ENCODE measurements around the gene MED12. TPM values are rescaled to one million over a fixed set of nuclear protein-coding genes. Genes with fewer than 3 reads are reported as not detected.

MED12 gene
- total RNA-seq, 2 experiments from 2014 or later = 23.1 to 31.1 TPM

- POLR2A ChIA-PET = interaction anchor here (0.5 to 1.1 kb wide), 2 partner anchors 33 to 1488 kb away, joined by 3 to 5 read pairs; no protein-coding TSS in a partner anchor
- BruUV-seq (replicated peaks) = no TSS peak
- Histone ChIP-seq H3K4me3 (ENCODE audit: low read depth, low read length, poor library complexity, severe bottlenecking) (no peak overlapping the region), H4K20me1 (ENCODE audit: insufficient read depth, low read length) (no peaks in the 10 kb centered on the region), H3K27ac (ENCODE audit: low read depth, low read length, poor library complexity, severe bottlenecking) (no peak overlapping the region), H3K4me1 (ENCODE audit: insufficient read depth, low read length, poor library complexity, severe bottlenecking) (peaks cover 46% of the 10 kb centered on the region), H2AFZ (ENCODE audit: low read length) (no peak overlapping the region), H3K9me3 (ENCODE audit: low read length) (no peaks in the 10 kb centered on the region), H3K9me2 (ENCODE audit: insufficient read depth, low read length) (no peaks in the 10 kb centered on the region), H3K79me2 (ENCODE audit: insufficient read depth, low read depth, low read length) (peaks cover 7% of the 10 kb centered on the region; the same call in 1 of the 2 replicates), H3K36me3 (ENCODE audit: insufficient read depth, low read length) (peaks cover 32% of the 10 kb centered on the region), H3K4me2 (ENCODE audit: low read length) (no peak overlapping the region)
- intact Hi-C loops (cut with micrococcal nuclease; ENCODE audit: unreplicated experiment) = no loop called here
- DNase-seq (ENCODE audit: low spot score) = no peak
- TF ChIP-seq EZH2phosphoT487 (IDR thresholded peaks at IDR 0.05; ENCODE audit: borderline replicate concordance, low read depth, low read length) = no peak
- TF ChIP-seq, protein P1, sequence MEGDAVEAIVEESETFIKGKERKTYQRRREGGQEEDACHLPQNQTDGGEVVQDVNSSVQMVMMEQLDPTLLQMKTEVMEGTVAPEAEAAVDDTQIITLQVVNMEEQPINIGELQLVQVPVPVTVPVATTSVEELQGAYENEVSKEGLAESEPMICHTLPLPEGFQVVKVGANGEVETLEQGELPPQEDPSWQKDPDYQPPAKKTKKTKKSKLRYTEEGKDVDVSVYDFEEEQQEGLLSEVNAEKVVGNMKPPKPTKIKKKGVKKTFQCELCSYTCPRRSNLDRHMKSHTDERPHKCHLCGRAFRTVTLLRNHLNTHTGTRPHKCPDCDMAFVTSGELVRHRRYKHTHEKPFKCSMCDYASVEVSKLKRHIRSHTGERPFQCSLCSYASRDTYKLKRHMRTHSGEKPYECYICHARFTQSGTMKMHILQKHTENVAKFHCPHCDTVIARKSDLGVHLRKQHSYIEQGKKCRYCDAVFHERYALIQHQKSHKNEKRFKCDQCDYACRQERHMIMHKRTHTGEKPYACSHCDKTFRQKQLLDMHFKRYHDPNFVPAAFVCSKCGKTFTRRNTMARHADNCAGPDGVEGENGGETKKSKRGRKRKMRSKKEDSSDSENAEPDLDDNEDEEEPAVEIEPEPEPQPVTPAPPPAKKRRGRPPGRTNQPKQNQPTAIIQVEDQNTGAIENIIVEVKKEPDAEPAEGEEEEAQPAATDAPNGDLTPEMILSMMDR (conservative IDR thresholded peaks at IDR 0.05; ENCODE audit: low read length) = no peak
- CTCF ChIA-PET (ENCODE audit: unreplicated experiment) = no interaction called here
Observed at GRCh38 chrX:71105628-71106027, 12.8 kb upstream of the MED12 start.

DNA sequence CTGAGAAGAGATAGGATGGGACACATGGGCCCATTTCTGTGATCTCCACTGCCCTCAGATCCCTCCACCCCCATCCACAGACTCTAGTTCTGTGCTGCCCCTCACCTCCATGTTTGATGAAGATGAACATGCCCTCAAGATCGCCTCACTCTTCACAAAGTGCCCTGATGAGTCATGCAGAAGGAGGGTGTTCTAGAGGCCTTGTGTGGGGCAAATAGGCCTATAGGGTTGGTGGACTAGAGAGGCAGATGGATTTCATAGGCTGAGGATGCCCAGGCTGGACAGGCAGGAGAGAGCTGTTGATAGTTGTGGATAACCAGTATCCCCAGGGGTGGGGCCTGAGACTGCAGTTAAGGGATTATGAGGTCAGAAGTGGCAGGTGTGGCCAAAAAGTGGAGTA, 12.0 kb upstream of the MED12 start, which contains the start of gene CXorf65:
Gene CXorf65 (minus strand): TSS at position 314 of the 400 bp plus-strand sequence. CDS start 184 bp downstream, at position 130.
- no peak for DNase-seq (ENCODE audit: low spot score)
- H3K9me3 ChIP-seq (ENCODE audit: low read length) = no peaks in the 10 kb centered on the region
- H3K4me1 ChIP-seq (ENCODE audit: insufficient read depth, low read length, poor library complexity, severe bottlenecking) = peaks cover 49% of the 10 kb centered on the region
- ChIA-PET POLR2A (no interaction called here), CTCF (ENCODE audit: unreplicated experiment) (no interaction called here)
- H3K4me3 ChIP-seq (ENCODE audit: low read depth, low read length, poor library complexity, severe bottlenecking) = no peak within 1 kb of the TSS
- TF ChIP-seq, protein P1 (conservative IDR thresholded peaks at IDR 0.05; ENCODE audit: low read length) = no peak
- no peak for TF ChIP-seq EZH2phosphoT487 (IDR thresholded peaks at IDR 0.05; ENCODE audit: borderline replicate concordance, low read depth, low read length)
- no peak within 1 kb of the TSS for H2AFZ ChIP-seq (ENCODE audit: low read length)
- no peak within 1 kb of the TSS for H3K4me2 ChIP-seq (ENCODE audit: low read length)
- no peaks in the 10 kb centered on the region for H4K20me1 ChIP-seq (ENCODE audit: insufficient read depth, low read length)
- H3K27ac ChIP-seq (ENCODE audit: low read depth, low read length, poor library complexity, severe bottlenecking) = no peak within 1 kb of the TSS
- peaks cover 10% of the 10 kb centered on the region; the same call in 1 of the 2 replicates for H3K79me2 ChIP-seq (ENCODE audit: insufficient read depth, low read depth, low read length)
- intact Hi-C loops (cut with micrococcal nuclease; ENCODE audit: unreplicated experiment) = no loop called here
- BruUV-seq (replicated peaks) = no TSS peak
- no peaks in the 10 kb centered on the region for H3K9me2 ChIP-seq (ENCODE audit: insufficient read depth, low read length)
- peaks cover 32% of the 10 kb centered on the region for H3K36me3 ChIP-seq (ENCODE audit: insufficient read depth, low read length)

GRCh38 chrX:71107245-71107644, 11.2 kb upstream of the MED12 start:
- Histone ChIP-seq H4K20me1 (ENCODE audit: insufficient read depth, low read length) (no peaks in the 10 kb centered on the region), H3K4me3 (ENCODE audit: low read depth, low read length, poor library complexity, severe bottlenecking) (no peak overlapping the region), H3K79me2 (ENCODE audit: insufficient read depth, low read depth, low read length) (peaks cover 15% of the 10 kb centered on the region; the same call in 1 of the 2 replicates), H3K36me3 (ENCODE audit: insufficient read depth, low read length) (peaks cover 32% of the 10 kb centered on the region), H3K9me3 (ENCODE audit: low read length) (no peaks in the 10 kb centered on the region), H3K9me2 (ENCODE audit: insufficient read depth, low read length) (no peaks in the 10 kb centered on the region), H3K4me1 (ENCODE audit: insufficient read depth, low read length, poor library complexity, severe bottlenecking) (peaks cover 54% of the 10 kb centered on the region), H3K4me2 (ENCODE audit: low read length) (no peak overlapping the region), H2AFZ (ENCODE audit: low read length) (no peak overlapping the region), H3K27ac (ENCODE audit: low read depth, low read length, poor library complexity, severe bottlenecking) (no peak overlapping the region)
- ChIA-PET CTCF (ENCODE audit: unreplicated experiment) (no interaction called here), POLR2A (interaction anchor here (0.5 kb wide), 1 partner anchor 476 kb away, joined by 3 read pairs; no protein-coding TSS in a partner anchor)
- DNase-seq (ENCODE audit: low spot score) = no peak
- intact Hi-C loops (cut with micrococcal nuclease; ENCODE audit: unreplicated experiment) = no loop called here
- TF ChIP-seq, protein P1 (conservative IDR thresholded peaks at IDR 0.05; ENCODE audit: low read length) = no peak
- no peak for TF ChIP-seq EZH2phosphoT487 (IDR thresholded peaks at IDR 0.05; ENCODE audit: borderline replicate concordance, low read depth, low read length)
- BruUV-seq (replicated peaks) = no TSS peak
